ENCODE results near the gene BMPR2.

BMPR2 gene

DNA sequence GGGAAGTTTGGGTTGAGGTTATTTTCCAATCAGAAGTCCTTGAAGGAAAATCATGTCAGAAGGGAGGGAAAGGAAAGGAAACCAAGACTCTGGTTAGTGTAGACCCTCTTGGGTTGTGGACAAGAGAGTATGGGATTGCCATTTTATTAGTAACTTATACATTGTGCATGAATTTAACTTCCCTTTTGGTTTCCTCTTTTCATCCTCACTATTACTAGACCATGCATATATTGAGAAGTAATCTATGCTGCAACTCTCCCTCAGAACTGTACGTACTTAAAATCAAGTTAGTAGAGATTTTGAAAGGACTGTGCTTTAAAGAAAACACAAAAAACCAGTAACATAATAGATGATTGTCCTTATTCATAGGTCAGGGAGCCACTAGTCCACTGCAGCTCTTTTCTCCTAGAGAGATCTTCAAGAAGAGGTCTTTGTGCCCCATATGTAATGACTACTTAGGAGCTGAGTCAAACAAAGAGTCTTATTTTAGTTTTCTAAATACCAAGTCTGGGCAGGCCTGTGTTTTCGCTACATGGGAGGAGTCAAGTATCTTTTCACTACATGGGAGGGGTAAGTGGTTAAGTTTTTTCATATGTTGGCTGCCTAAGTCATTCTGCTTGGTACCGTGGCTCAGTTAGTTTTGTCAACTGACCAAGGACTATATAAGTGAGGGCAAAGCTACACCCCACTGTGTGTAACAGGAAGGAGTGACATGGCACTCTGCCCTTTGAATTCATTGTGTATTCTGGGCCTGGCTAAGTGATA is 233.4 kb downstream of the BMPR2 start:
- DNase-seq: no peak

GRCh38 chr2:202610380-202610779 is 234.3 kb downstream of the BMPR2 start:
- DNase-seq: no peak

DNA sequence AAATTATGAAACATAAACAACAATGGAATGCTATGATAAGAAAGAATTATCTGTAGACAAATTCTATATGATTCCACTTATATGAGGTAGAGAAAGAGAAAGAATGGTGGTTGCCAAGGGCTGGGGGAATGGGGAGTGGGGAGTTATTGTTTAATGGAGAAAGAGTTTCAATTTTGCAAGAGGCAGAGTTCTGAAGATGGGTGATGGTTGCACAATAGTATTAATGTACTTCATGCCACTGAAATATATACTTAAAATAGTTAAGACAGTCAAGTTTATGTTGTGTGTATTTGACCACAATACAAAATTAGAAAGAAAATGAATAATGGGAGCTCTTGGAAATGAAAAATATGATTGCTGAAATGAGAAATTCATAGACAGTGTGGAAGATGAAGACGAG is 236.0 kb downstream of the BMPR2 start:
- DNase-seq: no peak

GRCh38 chr2:202613479-202613878 is 237.4 kb downstream of the BMPR2 start:
- no peak for DNase-seq

Data from stimulated activated CD4-positive, alpha-beta T cell treated with anti-CD3 and anti-CD28 coated beads, Interleukin-2, amount 100 ng/mL, for 48 hours (primary cell).